ENCODE data around the gene DRAXIN. TPM values are rescaled to one million over a fixed set of nuclear protein-coding genes. Genes with fewer than 3 reads are reported as not detected.

The DRAXIN gene
- polyA plus RNA-seq, 1 donor (not counting 4 experiments of a cell fraction or from before 2014, with no cell fraction given), result not detected

DNA sequence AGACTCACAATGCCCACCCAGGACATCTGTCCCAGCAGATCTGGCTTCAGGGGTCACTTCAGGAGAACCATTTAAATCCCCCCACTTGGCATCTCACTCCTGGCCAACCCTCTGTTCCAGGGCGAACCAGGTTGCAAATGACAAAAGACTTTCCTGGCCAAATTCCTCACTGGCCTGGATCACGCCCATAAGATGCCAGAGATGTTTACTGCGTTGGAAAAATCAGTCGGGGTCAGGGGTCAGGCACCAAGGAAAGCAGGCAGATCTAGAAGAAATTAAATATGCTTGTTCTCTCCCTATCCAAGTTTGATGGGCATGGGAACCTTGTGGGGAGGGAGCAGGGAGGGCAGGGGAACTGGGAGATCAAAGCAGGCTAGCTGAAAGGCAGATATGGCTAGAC is 29.8 kb downstream of the DRAXIN start:
- TF ChIP-seq, protein P1, sequence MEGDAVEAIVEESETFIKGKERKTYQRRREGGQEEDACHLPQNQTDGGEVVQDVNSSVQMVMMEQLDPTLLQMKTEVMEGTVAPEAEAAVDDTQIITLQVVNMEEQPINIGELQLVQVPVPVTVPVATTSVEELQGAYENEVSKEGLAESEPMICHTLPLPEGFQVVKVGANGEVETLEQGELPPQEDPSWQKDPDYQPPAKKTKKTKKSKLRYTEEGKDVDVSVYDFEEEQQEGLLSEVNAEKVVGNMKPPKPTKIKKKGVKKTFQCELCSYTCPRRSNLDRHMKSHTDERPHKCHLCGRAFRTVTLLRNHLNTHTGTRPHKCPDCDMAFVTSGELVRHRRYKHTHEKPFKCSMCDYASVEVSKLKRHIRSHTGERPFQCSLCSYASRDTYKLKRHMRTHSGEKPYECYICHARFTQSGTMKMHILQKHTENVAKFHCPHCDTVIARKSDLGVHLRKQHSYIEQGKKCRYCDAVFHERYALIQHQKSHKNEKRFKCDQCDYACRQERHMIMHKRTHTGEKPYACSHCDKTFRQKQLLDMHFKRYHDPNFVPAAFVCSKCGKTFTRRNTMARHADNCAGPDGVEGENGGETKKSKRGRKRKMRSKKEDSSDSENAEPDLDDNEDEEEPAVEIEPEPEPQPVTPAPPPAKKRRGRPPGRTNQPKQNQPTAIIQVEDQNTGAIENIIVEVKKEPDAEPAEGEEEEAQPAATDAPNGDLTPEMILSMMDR (optimal IDR thresholded peaks at IDR 0.05 in 1 of 3, IDR thresholded peaks at IDR 0.05 in 1 of 3, conservative IDR thresholded peaks at IDR 0.05 in 1 of 3; ENCODE audit: extremely low read depth in 1 of 3, insufficient read depth in 2 of 3, low read length in 3 of 3), result no peak
- TF ChIP-seq EZH2 (IDR thresholded peaks at IDR 0.05; ENCODE audit: low read length), result no peak
- Histone ChIP-seq H3K4me1 (ENCODE audit: control insufficient read depth, extremely low read depth, insufficient read depth, low read length) (peaks cover 9% of the 10 kb centered on the region), H4K20me1 (ENCODE audit: control insufficient read depth, extremely low read depth, insufficient read depth, low read length) (no peaks in the 10 kb centered on the region), H3K27me3 (ENCODE audit: control insufficient read depth, extremely low read depth, insufficient read depth, low read length) (peaks cover 8% of the 10 kb centered on the region), H3K27ac (ENCODE audit: control insufficient read depth, insufficient read depth, low read length) (no peak overlapping the region), H3K9me3 (ENCODE audit: control insufficient read depth, low read depth, low read length) (no peaks in the 10 kb centered on the region), H3K79me2 (ENCODE audit: control insufficient read depth, insufficient read depth, low read length) (no peaks in the 10 kb centered on the region), H3K36me3 (ENCODE audit: control insufficient read depth in 2 of 2, extremely low read depth in 1 of 2, insufficient read depth in 2 of 2, low read length in 2 of 2) (no peaks in the 10 kb centered on the region), H3K4me3 (ENCODE audit: control insufficient read depth in 2 of 3, extremely low read depth in 1 of 3, insufficient read depth in 2 of 3, low read depth in 1 of 3, low read length in 3 of 3) (no peak overlapping the region), H2AFZ (ENCODE audit: control insufficient read depth, low read length) (no peak overlapping the region), H3K9ac (ENCODE audit: control insufficient read depth, extremely low read depth, insufficient read depth, low read length) (no peak overlapping the region), H3K9me1 (ENCODE audit: control insufficient read depth, extremely low read depth, insufficient read depth, low read length) (no peaks in the 10 kb centered on the region), H3K4me2 (ENCODE audit: control insufficient read depth, extremely low read depth, insufficient read depth, low read depth, low read length) (no peak overlapping the region)
- no peak for DNase-seq (ENCODE audit: low read depth, low spot score)
- FAIRE-seq, result no peak
- dilution Hi-C loops (cut with MboI; ENCODE audit: extremely low pct_ligation_motif_present, low sequenced_read_pairs), result no loop called here

DNA sequence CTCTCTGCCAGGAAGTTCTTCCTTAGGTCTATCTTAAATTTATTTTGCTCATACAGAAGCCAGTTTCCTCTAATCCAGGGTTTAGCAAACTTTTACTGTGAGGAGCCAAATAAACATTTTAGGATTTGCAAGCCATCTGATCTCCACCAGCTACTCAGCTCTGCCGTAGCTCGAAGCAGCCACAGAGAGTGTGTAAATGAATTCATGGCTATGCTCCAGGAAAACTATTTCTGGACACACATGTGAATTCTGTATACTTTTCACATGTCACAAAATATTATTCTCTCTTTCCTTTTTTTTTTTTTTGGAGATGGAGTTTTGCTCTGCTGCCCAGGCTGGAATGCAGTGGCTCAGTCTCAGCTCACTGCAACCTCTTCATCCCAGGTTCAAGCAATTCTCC is 31.0 kb downstream of the DRAXIN start:
- Histone ChIP-seq H3K4me2 (ENCODE audit: control insufficient read depth, extremely low read depth, insufficient read depth, low read depth, low read length) (no peak overlapping the region), H3K4me1 (ENCODE audit: control insufficient read depth, extremely low read depth, insufficient read depth, low read length) (peaks cover 9% of the 10 kb centered on the region), H3K79me2 (ENCODE audit: control insufficient read depth, insufficient read depth, low read length) (no peaks in the 10 kb centered on the region), H2AFZ (ENCODE audit: control insufficient read depth, low read length) (no peak overlapping the region), H3K27ac (ENCODE audit: control insufficient read depth, insufficient read depth, low read length) (no peak overlapping the region), H3K9ac (ENCODE audit: control insufficient read depth, extremely low read depth, insufficient read depth, low read length) (no peak overlapping the region), H3K4me3 (ENCODE audit: control insufficient read depth in 2 of 3, extremely low read depth in 1 of 3, insufficient read depth in 2 of 3, low read depth in 1 of 3, low read length in 3 of 3) (no peak overlapping the region), H4K20me1 (ENCODE audit: control insufficient read depth, extremely low read depth, insufficient read depth, low read length) (no peaks in the 10 kb centered on the region), H3K36me3 (ENCODE audit: control insufficient read depth in 2 of 2, extremely low read depth in 1 of 2, insufficient read depth in 2 of 2, low read length in 2 of 2) (no peaks in the 10 kb centered on the region), H3K9me3 (ENCODE audit: control insufficient read depth, low read depth, low read length) (no peaks in the 10 kb centered on the region), H3K9me1 (ENCODE audit: control insufficient read depth, extremely low read depth, insufficient read depth, low read length) (no peaks in the 10 kb centered on the region), H3K27me3 (ENCODE audit: control insufficient read depth, extremely low read depth, insufficient read depth, low read length) (peaks cover 4% of the 10 kb centered on the region)
- dilution Hi-C loops (cut with MboI; ENCODE audit: extremely low pct_ligation_motif_present, low sequenced_read_pairs), result no loop called here
- DNase-seq (ENCODE audit: low read depth, low spot score) (no peak), FAIRE-seq (no peak)
- TF ChIP-seq, protein P1 (optimal IDR thresholded peaks at IDR 0.05 in 1 of 3, IDR thresholded peaks at IDR 0.05 in 1 of 3, conservative IDR thresholded peaks at IDR 0.05 in 1 of 3; ENCODE audit: extremely low read depth in 1 of 3, insufficient read depth in 2 of 3, low read length in 3 of 3), result no peak
- no peak for TF ChIP-seq EZH2 (IDR thresholded peaks at IDR 0.05; ENCODE audit: low read length)
